ENCODE measurements around the gene UBAC2.

Gene UBAC2

GRCh38 chr13:99276706-99277105 lies 76.1 kb downstream of the UBAC2 start:
- DNase-seq (ENCODE audit: low read depth) = no peak
- no peak overlapping the region for H3K4me3 ChIP-seq (replicated peaks; ENCODE audit: low read depth, low read length)
- no peak for TF ChIP-seq CTCF (IDR thresholded peaks at IDR 0.05; ENCODE audit: low read length, missing control alignments)

- no peak for DNase-seq (ENCODE audit: low read depth)
- TF ChIP-seq CTCF (IDR thresholded peaks at IDR 0.05; ENCODE audit: low read length, missing control alignments) = no peak
- no peak overlapping the region for H3K4me3 ChIP-seq (replicated peaks; ENCODE audit: low read depth, low read length)
These were observed 77.0 kb downstream of the UBAC2 start for GRCh38 chr13:99277629-99278028.

GRCh38 chr13:99278200-99278599 lies 77.5 kb downstream of the UBAC2 start:
- H3K4me3 ChIP-seq (replicated peaks; ENCODE audit: low read depth, low read length) = no peak overlapping the region
- DNase-seq (ENCODE audit: low read depth) = no peak
- no peak for TF ChIP-seq CTCF (IDR thresholded peaks at IDR 0.05; ENCODE audit: low read length, missing control alignments)

- H3K4me3 ChIP-seq (replicated peaks; ENCODE audit: low read depth, low read length) = no peak overlapping the region
- no peak for DNase-seq (ENCODE audit: low read depth)
- no peak for TF ChIP-seq CTCF (IDR thresholded peaks at IDR 0.05; ENCODE audit: low read length, missing control alignments)
These were observed 78.2 kb downstream of the UBAC2 start for GRCh38 chr13:99278843-99279242.

- no peak for DNase-seq (ENCODE audit: low read depth)
- TF ChIP-seq CTCF (IDR thresholded peaks at IDR 0.05; ENCODE audit: low read length, missing control alignments) = no peak
- no peak overlapping the region for H3K4me3 ChIP-seq (replicated peaks; ENCODE audit: low read depth, low read length)
These were observed 79.0 kb downstream of the UBAC2 start for GRCh38 chr13:99279637-99280036.

GRCh38 chr13:99280166-99280565 lies 79.5 kb downstream of the UBAC2 start:
- peak; percentile 11 for DNase-seq (ENCODE audit: low read depth)
- H3K4me3 ChIP-seq (replicated peaks; ENCODE audit: low read depth, low read length) = no peak overlapping the region
- TF ChIP-seq CTCF (IDR thresholded peaks at IDR 0.05; ENCODE audit: low read length, missing control alignments) = no peak

GRCh38 chr13:99281811-99282263 lies 81.2 kb downstream of the UBAC2 start:
- TF ChIP-seq CTCF (IDR thresholded peaks at IDR 0.05; ENCODE audit: low read length, missing control alignments) = no peak
- DNase-seq (ENCODE audit: low read depth) = no peak
- no peak overlapping the region for H3K4me3 ChIP-seq (replicated peaks; ENCODE audit: low read depth, low read length)
